Keratinocyte (primary cell): ENCODE data around the gene OR2AE1.

Experiments used
- CTCF ChIP-seq, 3 experiments: IDR thresholded peaks in 1 of 3; conservative IDR thresholded peaks in 1 of 3; optimal IDR thresholded peaks in 1 of 3; 2 replicates in 2 of 3; 3 replicates in 1 of 3; pipeline versions ENCODE3 to v1.5.1; 2011; ENCODE audit warnings: low read length in 3 of 3, mild to moderate bottlenecking in 3 of 3, moderate library complexity in 2 of 3, control low read depth in 1 of 3, inconsistent platforms in 1 of 3; ENCODE audit not compliant: insufficient read depth in 2 of 3; ENCODE audit errors: extremely low read depth in 1 of 3
- EZH2 ChIP-seq: IDR thresholded peaks from one replicate; pipeline ENCODE4 v1.6.1; 2012; ENCODE audit warnings: inconsistent platforms, mild to moderate bottlenecking, low read length, moderate library complexity

- TF ChIP-seq EZH2 = no peak
- TF ChIP-seq CTCF (optimal IDR thresholded peaks at IDR 0.05 in 1 of 3, IDR thresholded peaks at IDR 0.05 in 1 of 3, conservative IDR thresholded peaks at IDR 0.05 in 1 of 3; ENCODE audit: extremely low read depth in 1 of 3, insufficient read depth in 2 of 3, low read length in 3 of 3) = no peak
Observed at GRCh38 chr7:99831595-99831994, 45.2 kb downstream of the OR2AE1 start.
